SK-N-SH (cell line): Measurements from ENCODE around the gene MED22. TPM values are rescaled to one million over a fixed set of nuclear protein-coding genes. Genes with fewer than 3 reads are reported as not detected.
"Not testable (repeated sequence)": the region's sequence is repeated elsewhere in the genome, so short reads cannot be mapped to it uniquely, and the experiment has no call there.

ENCODE experiments used
- CTCF ChIA-PET: fragments of 300-600, 350-600 bp; formaldehyde crosslinking; extraction: SDS; loops from one replicate; lab custom pipeline; 2021; lab: Yijun Ruan, JAX
- POLR2A ChIA-PET: fragments of 350-600 bp; sonication (Branson Sonifier 250); formaldehyde crosslinking; extraction: SDS; loops from one replicate; lab custom pipeline; 2020; ENCODE audit warnings: antibody characterized with exemption, inconsistent platforms; lab: Yijun Ruan, JAX
- DNase-seq: peaks from one replicate; pipeline ENCODE4 v3.0.0; 2012
- H2AFZ ChIP-seq: fragments of 200-600 bp; sonication (generic); 2 replicates; pipeline ENCODE4 v1.8.1; 2016; ENCODE audit warnings: antibody characterized with exemption, mild to moderate bottlenecking, low read depth
- H3F3A ChIP-seq: fragments of 200-600 bp; sonication (generic); replicated peaks from 2 replicates; pipeline ENCODE3; 2016; ENCODE audit warnings: antibody characterized with exemption, mild to moderate bottlenecking; ENCODE audit not compliant: insufficient read depth
- H3K27ac ChIP-seq, 2 experiments: fragments of 200-500 bp in 1 of 2; fragments of 200-600 bp in 1 of 2; sonication (Bioruptor generic) in 1 of 2; sonication (generic), shearing (Covaris generic) in 1 of 2; 2 replicates each; pipeline versions ENCODE4 v1.5.1 to v1.6.1; 2014 to 2016; ENCODE audit warnings: low read depth in 2 of 2, inconsistent platforms in 1 of 2, low read length in 1 of 2, mild to moderate bottlenecking in 1 of 2, mixed read lengths in 1 of 2
- H3K27me3 ChIP-seq: fragments of 200-600 bp; sonication (generic), shearing (Covaris generic); 2 replicates; pipeline ENCODE4 v1.6.1; 2016; ENCODE audit warnings: mixed run types; ENCODE audit not compliant: insufficient read depth
- H3K36me3 ChIP-seq, 2 experiments: fragments of 200-500 bp in 1 of 2; fragments of 200-600 bp in 1 of 2; sonication (Bioruptor generic) in 1 of 2; sonication (generic) in 1 of 2; replicated peaks in 1 of 2; 2 replicates each; pipeline versions ENCODE3 to v1.5.1; 2014 to 2016; ENCODE audit warnings: low read length in 1 of 2, mild to moderate bottlenecking in 1 of 2; ENCODE audit not compliant: insufficient read depth in 2 of 2, control insufficient read depth in 1 of 2
- H3K4me1 ChIP-seq, 2 experiments: fragments of 200-500 bp in 1 of 2; fragments of 200-600 bp in 1 of 2; sonication (Bioruptor generic) in 1 of 2; sonication (generic), shearing (Covaris generic) in 1 of 2; 2 replicates each; pipeline versions ENCODE4 v1.5.1 to v1.6.1; 2014 to 2016; ENCODE audit warnings: low read depth in 1 of 2, low read length in 1 of 2, mixed run types in 1 of 2; ENCODE audit not compliant: insufficient read depth in 2 of 2, control insufficient read depth in 1 of 2
- H3K4me2 ChIP-seq: fragments of 200-600 bp; sonication (generic), shearing (Covaris generic); 2 replicates; pipeline ENCODE4 v1.6.1; 2017; ENCODE audit warnings: mixed run types
- H3K4me3 ChIP-seq, 2 experiments: fragments of 200-500 bp in 1 of 2; fragments of 200-600 bp in 1 of 2; sonication (Bioruptor generic) in 1 of 2; sonication (generic), shearing (Covaris generic) in 1 of 2; 2 replicates each; pipeline versions ENCODE4 v1.5.1 to v1.8.1; 2014 to 2016; ENCODE audit warnings: low read depth in 2 of 2, inconsistent platforms in 1 of 2, low read length in 1 of 2, mild to moderate bottlenecking in 1 of 2, mixed read lengths in 1 of 2, moderate library complexity in 1 of 2
- H3K79me2 ChIP-seq: fragments of 200-600 bp; sonication (generic); 2 replicates; pipeline ENCODE4 v1.8.1; 2017; ENCODE audit warnings: mild to moderate bottlenecking; ENCODE audit not compliant: insufficient read depth
- H3K9ac ChIP-seq: fragments of 200-600 bp; sonication (generic); 2 replicates; pipeline ENCODE4 v1.6.1; 2017; ENCODE audit warnings: mixed run types
- H3K9me2 ChIP-seq: fragments of 200-600 bp; sonication (generic); 2 replicates; pipeline ENCODE4 v1.6.1; 2017; ENCODE audit warnings: mixed run types
- H3K9me3 ChIP-seq: fragments of 200-600 bp; sonication (generic); 2 replicates; pipeline ENCODE4 v1.6.1; 2017; ENCODE audit warnings: mixed run types, mild to moderate bottlenecking, moderate library complexity
- H4K20me1 ChIP-seq: fragments of 200-600 bp; sonication (generic); 2 replicates; pipeline ENCODE4 v1.6.1; 2017; ENCODE audit warnings: mild to moderate bottlenecking, mixed run types; ENCODE audit not compliant: insufficient read depth
- ELF1 ChIP-seq: IDR thresholded peaks from 2 replicates; pipeline ENCODE4 v1.4.0; 2012
- FOSL2 ChIP-seq: IDR thresholded peaks from 2 replicates; pipeline ENCODE4 v1.4.0; 2012; ENCODE audit warnings: low read depth, mild to moderate bottlenecking, moderate library complexity, borderline replicate concordance
- FOXJ3 ChIP-seq: sonication (generic); formaldehyde crosslinking; IDR thresholded peaks from 2 replicates; pipeline ENCODE4 v1.5.1; 2020; ENCODE audit warnings: mild to moderate bottlenecking, missing genetic modification reagents
- GABPA ChIP-seq: IDR thresholded peaks from 2 replicates; pipeline ENCODE4 v1.4.0; 2012; ENCODE audit warnings: low read depth, mild to moderate bottlenecking
- IRF3 ChIP-seq: fragments of 150-350 bp; IDR thresholded peaks from 2 replicates; pipeline ENCODE4 v1.6.1; 2016; ENCODE audit warnings: mild to moderate bottlenecking, low read depth, low read length
- JUND ChIP-seq: IDR thresholded peaks from 2 replicates; pipeline ENCODE4 v1.4.0; 2012
- MAX ChIP-seq: IDR thresholded peaks from 2 replicates; pipeline ENCODE4 v1.4.0; 2012; ENCODE audit warnings: low read depth
- NFIC ChIP-seq: IDR thresholded peaks from 2 replicates; pipeline ENCODE4 v1.4.0; 2012; ENCODE audit warnings: borderline replicate concordance
- POLR2AphosphoS5 ChIP-seq: IDR thresholded peaks from 2 replicates; pipeline ENCODE4 v1.6.1; 2012; ENCODE audit warnings: low read depth, low read length
- RCOR1 ChIP-seq: fragments of 150-350 bp; IDR thresholded peaks from 2 replicates; pipeline ENCODE4 v1.6.1; 2017; ENCODE audit warnings: antibody characterized with exemption, low read length
- RXRA ChIP-seq: IDR thresholded peaks from 2 replicates; pipeline ENCODE4 v1.4.0; 2012; ENCODE audit warnings: low read depth, mild to moderate bottlenecking, borderline replicate concordance
- SMC3 ChIP-seq: IDR thresholded peaks from 2 replicates; pipeline ENCODE4 v1.6.1; 2012; ENCODE audit warnings: low read depth, low read length, improper control_type of control experiment
- TAF1 ChIP-seq: IDR thresholded peaks from 2 replicates; pipeline ENCODE4 v1.6.1; 2012; ENCODE audit warnings: low read depth, mild to moderate bottlenecking, low read length, moderate library complexity, borderline replicate concordance
- TCF12 ChIP-seq: IDR thresholded peaks from 2 replicates; pipeline ENCODE4 v1.4.0; 2012
- TEAD4 ChIP-seq: IDR thresholded peaks from 2 replicates; pipeline ENCODE4 v1.4.0; 2012; ENCODE audit warnings: mild to moderate bottlenecking, borderline replicate concordance; ENCODE audit not compliant: insufficient read depth
- YY1 ChIP-seq: IDR thresholded peaks from 2 replicates; pipeline ENCODE4 v1.4.0; 2012; ENCODE audit warnings: low read depth, mild to moderate bottlenecking
- WGBS: methylation state at CpG from one replicate; pipeline ENCODE4 v1.1.6; 2017; ENCODE audit warnings: low lambda C conversion rate; 5-methylcytosine and 5-hydroxymethylcytosine counted together
- polyA plus RNA-seq, 3 experiments: library from polyadenylated mRNA; depleted of rRNA; stranded (reverse); fragments of >200 nt; gene quantifications; 2 replicates each; pipeline ENCODE4 v1.2.3, GENCODE V29; 2012
- TF ChIP-seq, protein P1 (sequence below): IDR thresholded peaks from 2 replicates; pipeline ENCODE4; 2012
- TF ChIP-seq, protein P2 (sequence below): IDR thresholded peaks from 2 replicates; pipeline ENCODE4 v1.4.0; 2012; ENCODE audit warnings: low read depth, borderline replicate concordance

Gene MED22
- polyA plus RNA-seq, 1 of the 3 experiments (the other 2 are of a cell fraction) = 27.9 TPM

DNA sequence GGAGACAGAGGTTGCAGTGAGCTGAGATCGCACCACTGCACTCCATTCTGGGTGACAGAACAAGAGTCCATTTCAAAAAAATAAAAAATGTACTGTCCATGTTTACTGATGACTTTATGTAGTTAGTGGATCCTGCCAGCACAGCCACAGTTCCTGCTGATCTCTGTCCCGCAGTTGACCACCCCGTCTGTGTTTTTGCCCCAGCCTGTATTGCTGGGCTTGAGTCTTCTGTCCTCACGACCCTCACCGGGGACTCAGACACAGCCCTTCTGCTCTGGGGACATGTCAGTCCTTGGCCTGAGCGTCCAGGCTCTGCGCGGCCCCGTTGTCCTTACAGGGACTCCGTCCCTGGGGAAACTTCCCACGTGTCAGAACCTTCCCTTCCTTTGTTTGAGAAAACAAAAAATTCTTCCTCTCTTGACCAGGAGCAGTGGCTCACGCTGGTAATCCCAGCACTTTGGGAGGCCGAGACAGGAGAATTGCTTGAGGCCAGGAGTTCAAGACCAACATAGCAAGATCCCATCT is 26.5 kb downstream of the MED22 start:
- H3K27ac ChIP-seq = no peak overlapping the region
- CTCF ChIA-PET = interaction anchor here (0.8 to 3.3 kb wide), 2 partner anchors 8 to 133 kb away, joined by 3 to 15 read pairs; no protein-coding TSS in a partner anchor

GRCh38 chr9:133320421-133320881 is 27.5 kb downstream of the MED22 start:
- Histone ChIP-seq H3K4me1 (no peaks in the 10 kb centered on the region), H3K27ac (no peak overlapping the region), H3K9me2 (no peaks in the 10 kb centered on the region), H3K27me3 (no peaks in the 10 kb centered on the region), H3K4me2 (no peak overlapping the region), H3K9me3 (no peaks in the 10 kb centered on the region), H3F3A (no peaks in the 10 kb centered on the region), H4K20me1 (no peaks in the 10 kb centered on the region), H2AFZ (no peak overlapping the region), H3K4me3 (no peak overlapping the region), H3K9ac (no peak overlapping the region), H3K36me3 (no peaks in the 10 kb centered on the region), H3K79me2 (no peaks in the 10 kb centered on the region)
- POLR2A ChIA-PET = no interaction called here
- CTCF ChIA-PET = interaction anchor here (1.4 to 3.3 kb wide), 2 partner anchors 9 to 24 kb away, joined by 3 to 15 read pairs; no protein-coding TSS in a partner anchor
- 64% methylated on average over 6 of the region's 13 CpGs for WGBS
- no peak for DNase-seq
- TF ChIP-seq JUND (no peak), IRF3 (no peak), YY1 (no peak), GABPA (no peak), TAF1 (no peak), TEAD4 (no peak), RCOR1 (no peak), SMC3 (no peak), FOXJ3 (CRISPR knock-in tag) (no peak)
- TF ChIP-seq, protein P1, sequence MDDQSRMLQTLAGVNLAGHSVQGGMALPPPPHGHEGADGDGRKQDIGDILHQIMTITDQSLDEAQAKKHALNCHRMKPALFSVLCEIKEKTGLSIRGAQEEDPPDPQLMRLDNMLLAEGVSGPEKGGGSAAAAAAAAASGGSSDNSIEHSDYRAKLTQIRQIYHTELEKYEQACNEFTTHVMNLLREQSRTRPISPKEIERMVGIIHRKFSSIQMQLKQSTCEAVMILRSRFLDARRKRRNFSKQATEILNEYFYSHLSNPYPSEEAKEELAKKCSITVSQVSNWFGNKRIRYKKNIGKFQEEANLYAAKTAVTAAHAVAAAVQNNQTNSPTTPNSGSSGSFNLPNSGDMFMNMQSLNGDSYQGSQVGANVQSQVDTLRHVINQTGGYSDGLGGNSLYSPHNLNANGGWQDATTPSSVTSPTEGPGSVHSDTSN = no peak
- TF ChIP-seq, protein P2, sequence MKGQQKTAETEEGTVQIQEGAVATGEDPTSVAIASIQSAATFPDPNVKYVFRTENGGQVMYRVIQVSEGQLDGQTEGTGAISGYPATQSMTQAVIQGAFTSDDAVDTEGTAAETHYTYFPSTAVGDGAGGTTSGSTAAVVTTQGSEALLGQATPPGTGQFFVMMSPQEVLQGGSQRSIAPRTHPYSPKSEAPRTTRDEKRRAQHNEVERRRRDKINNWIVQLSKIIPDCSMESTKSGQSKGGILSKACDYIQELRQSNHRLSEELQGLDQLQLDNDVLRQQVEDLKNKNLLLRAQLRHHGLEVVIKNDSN = no peak

More for the DNA sequence above, 26.5 kb downstream of the MED22 start:
- Histone ChIP-seq H4K20me1 (no peaks in the 10 kb centered on the region), H3K27me3 (no peaks in the 10 kb centered on the region), H3K4me2 (no peak overlapping the region), H3K4me1 (no peaks in the 10 kb centered on the region), H3K9me3 (no peaks in the 10 kb centered on the region), H2AFZ (no peak overlapping the region), H3K36me3 (no peaks in the 10 kb centered on the region), H3K9ac (no peak overlapping the region), H3K4me3 (no peak overlapping the region), H3K9me2 (no peaks in the 10 kb centered on the region), H3F3A (no peaks in the 10 kb centered on the region), H3K79me2 (no peaks in the 10 kb centered on the region)
- POLR2A ChIA-PET = interaction anchor here (0.6 kb wide), 1 partner anchor 132 kb away, joined by 4 read pairs; no protein-coding TSS in a partner anchor
- WGBS = 81% methylated on average over 13 of the region's 13 CpGs
- no peak for TF ChIP-seq ELF1
- no peak for TF ChIP-seq MAX
- no peak for TF ChIP-seq POLR2AphosphoS5
- no peak for TF ChIP-seq NFIC
- TF ChIP-seq FOXJ3 (CRISPR knock-in tag) = no peak
- no peak for TF ChIP-seq TAF1
- TF ChIP-seq FOSL2 = no peak
- TF ChIP-seq TCF12 = no peak
- TF ChIP-seq RXRA = no peak
- DNase-seq = no peak

- H3K9me3 ChIP-seq, POLR2A ChIA-PET, H3K4me2 ChIP-seq, CTCF ChIA-PET, H4K20me1 ChIP-seq, H3K4me3 ChIP-seq, H3K36me3 ChIP-seq, H3K9ac ChIP-seq, H3F3A ChIP-seq, H3K27ac ChIP-seq, H3K79me2 ChIP-seq, H3K4me1 ChIP-seq, DNase-seq, H3K9me2 ChIP-seq, H3K27me3 ChIP-seq, H2AFZ ChIP-seq: not testable (repeated sequence)
- WGBS = 23% methylated on average over 5 of the region's 13 CpGs
These were observed 30.4 kb downstream of the MED22 start for GRCh38 chr9:133317551-133317950.
